Measurements from ENCODE around the gene EEF1AKMT3.

DNA sequence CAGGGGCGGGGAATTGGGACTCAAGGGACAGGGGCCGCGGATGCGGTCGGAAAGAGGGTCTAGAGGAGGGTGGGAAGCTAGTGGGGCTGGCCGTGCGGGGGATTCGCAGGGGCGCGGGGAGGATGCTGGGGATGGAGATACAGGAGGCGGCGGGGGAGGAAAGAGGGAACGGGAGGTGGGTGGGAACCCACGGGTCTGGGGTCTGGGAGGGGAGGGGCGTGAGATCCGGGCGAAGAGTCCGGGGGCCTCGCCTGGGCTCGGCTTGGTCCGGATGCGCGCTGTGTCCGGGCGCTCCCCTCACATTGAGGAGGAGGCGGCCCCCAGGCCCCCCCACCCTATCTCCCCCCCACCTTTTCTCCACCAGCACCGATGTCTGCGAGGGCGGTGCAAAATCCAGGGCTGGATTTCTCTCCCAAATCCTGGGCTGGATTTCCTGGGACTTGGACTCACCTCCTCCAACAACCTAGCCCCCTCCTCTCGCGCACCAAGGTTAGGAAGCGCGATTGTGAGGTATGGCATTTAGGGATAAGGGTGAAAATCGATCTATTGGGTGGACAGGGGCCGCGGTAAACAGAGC is 33.7 kb upstream of the EEF1AKMT3 start, which contains the start of gene AGAP2:
- TF ChIP-seq EZH2 (IDR thresholded peaks at IDR 0.05; ENCODE audit: borderline replicate concordance, low read depth, low read length, severe bottlenecking): no peak
- no peak for TF ChIP-seq CTCF (IDR thresholded peaks at IDR 0.05; ENCODE audit: borderline replicate concordance, extremely low read depth, low read length, poor library complexity, severe bottlenecking)

Measured in DND-41 (cell line).